Esophagus (tissue), 2 donors: ENCODE data around the gene PDXK. TPM values are rescaled to one million over a fixed set of nuclear protein-coding genes. Genes with fewer than 3 reads are reported as not detected.
A peak's percentile ranks its signal among the peaks of the same experiment; 100 is the strongest.

ENCODE experiments used
- H3K27ac ChIP-seq, 2 donors: one replicate each; pipeline ENCODE4 v1.5.1; 2013; ENCODE audit warnings: low read depth in 2 of 2, mild to moderate bottlenecking in 2 of 2, inconsistent platforms in 1 of 2, low read length in 1 of 2, moderate library complexity in 1 of 2
- H3K27me3 ChIP-seq, 2 donors: one replicate each; pipeline ENCODE4 v1.6.1; 2013; ENCODE audit warnings: low read length in 2 of 2, control low read depth in 1 of 2, mild to moderate bottlenecking in 1 of 2; ENCODE audit not compliant: insufficient read depth in 2 of 2, control insufficient read depth in 1 of 2
- H3K36me3 ChIP-seq, 2 donors: one replicate each; pipeline ENCODE4 v1.6.1; 2013; ENCODE audit warnings: low read length in 1 of 2; ENCODE audit not compliant: control insufficient read depth in 2 of 2, insufficient read depth in 2 of 2
- H3K4me1 ChIP-seq, 2 donors: one replicate each; pipeline ENCODE4 v1.6.1; 2013; ENCODE audit warnings: low read length in 1 of 2; ENCODE audit not compliant: control insufficient read depth in 2 of 2, insufficient read depth in 2 of 2
- H3K4me3 ChIP-seq, 2 donors: one replicate each; pipeline ENCODE4 v1.5.1; 2013; ENCODE audit warnings: low read length in 2 of 2, mild to moderate bottlenecking in 2 of 2, low read depth in 1 of 2, moderate library complexity in 1 of 2
- H3K9me3 ChIP-seq, 2 donors: one replicate each; pipeline ENCODE4 v1.6.1; 2013; ENCODE audit warnings: mild to moderate bottlenecking in 2 of 2, low read depth in 1 of 2, low read length in 1 of 2, moderate library complexity in 1 of 2; ENCODE audit not compliant: control insufficient read depth in 2 of 2, insufficient read depth in 1 of 2
- WGBS, 2 donors: extraction: QIAGEN DNeasy Blood & Tissue Kit; methylation state at CpG; one replicate each; pipeline ENCODE4 v1.1.7; 2013; 5-methylcytosine and 5-hydroxymethylcytosine counted together
- polyA plus RNA-seq, 2 donors: library from polyadenylated mRNA; stranded (reverse); fragments of 200-250 nt; gene quantifications; one replicate each; pipeline ENCODE4 v1.2.3, GENCODE V29; 2013
- donor health status: healthy with polysubstance abuse.
- donor health status: Bipolar disorder and iron deficiency.

Gene PDXK
- polyA plus RNA-seq, 2 donors = 54.7 to 73.4 TPM

DNA sequence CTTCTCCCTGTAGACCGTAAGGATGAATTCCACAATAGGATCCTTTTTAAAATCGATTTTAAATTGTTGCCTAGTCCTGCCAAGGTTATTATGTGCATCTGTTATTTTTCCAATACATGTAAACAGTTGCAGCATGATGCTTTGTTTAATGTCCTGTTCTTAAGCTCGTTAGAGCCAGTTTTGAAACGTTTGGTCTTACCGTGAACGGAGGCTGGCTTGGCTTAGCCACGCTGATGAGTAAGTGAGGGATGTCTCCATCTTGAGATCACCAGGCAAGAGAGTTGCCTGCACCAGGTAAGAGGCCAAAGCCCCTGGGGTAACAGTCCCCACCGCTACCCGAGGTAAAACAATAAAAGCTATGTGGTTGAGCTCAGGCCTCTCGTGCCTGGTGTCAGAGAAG is 39.9 kb downstream of the PDXK start:
- Histone ChIP-seq H3K36me3 (peaks cover 10 to 36% of the 10 kb centered on the region in 2 donors), H3K4me1 (peaks cover 0 to 19% of the 10 kb centered on the region in 2 donors), H3K4me3 (no peak overlapping the region), H3K9me3 (no peaks in the 10 kb centered on the region), H3K27me3 (no peaks in the 10 kb centered on the region), H3K27ac (peak overlapping the region in 1 of 2 donors; percentile 69)
- WGBS, 2 donors = 45 to 51% methylated on average over 10 of the region's 10 CpGs

DNA sequence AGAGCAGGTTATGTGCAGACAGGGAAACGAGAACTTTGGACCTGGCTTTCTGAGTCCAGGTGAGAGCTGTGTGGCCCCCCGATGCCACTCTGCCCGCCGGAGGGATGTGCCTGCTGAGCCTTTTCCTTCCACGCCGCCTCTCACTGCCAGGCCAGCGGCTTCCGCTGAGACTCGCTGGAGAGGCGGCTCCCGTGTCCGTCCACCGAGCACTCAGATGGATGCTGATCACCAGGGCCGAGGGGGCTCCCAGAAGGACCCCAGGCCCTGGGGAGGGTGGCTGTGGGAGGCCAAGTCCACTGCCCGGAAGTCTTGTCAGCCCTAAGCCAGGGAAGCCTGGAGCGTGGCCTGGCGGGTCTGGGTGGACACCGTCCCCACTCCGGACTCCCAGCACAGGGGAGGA is 40.7 kb downstream of the PDXK start:
- Histone ChIP-seq H3K9me3 (no peaks in the 10 kb centered on the region), H3K4me1 (peaks cover 0 to 26% of the 10 kb centered on the region in 2 donors), H3K27me3 (no peaks in the 10 kb centered on the region), H3K27ac (no peak overlapping the region), H3K36me3 (peaks cover 10 to 33% of the 10 kb centered on the region in 2 donors), H3K4me3 (no peak overlapping the region)
- WGBS, 2 donors = 94 to 97% methylated on average over 19 of the region's 19 CpGs

DNA sequence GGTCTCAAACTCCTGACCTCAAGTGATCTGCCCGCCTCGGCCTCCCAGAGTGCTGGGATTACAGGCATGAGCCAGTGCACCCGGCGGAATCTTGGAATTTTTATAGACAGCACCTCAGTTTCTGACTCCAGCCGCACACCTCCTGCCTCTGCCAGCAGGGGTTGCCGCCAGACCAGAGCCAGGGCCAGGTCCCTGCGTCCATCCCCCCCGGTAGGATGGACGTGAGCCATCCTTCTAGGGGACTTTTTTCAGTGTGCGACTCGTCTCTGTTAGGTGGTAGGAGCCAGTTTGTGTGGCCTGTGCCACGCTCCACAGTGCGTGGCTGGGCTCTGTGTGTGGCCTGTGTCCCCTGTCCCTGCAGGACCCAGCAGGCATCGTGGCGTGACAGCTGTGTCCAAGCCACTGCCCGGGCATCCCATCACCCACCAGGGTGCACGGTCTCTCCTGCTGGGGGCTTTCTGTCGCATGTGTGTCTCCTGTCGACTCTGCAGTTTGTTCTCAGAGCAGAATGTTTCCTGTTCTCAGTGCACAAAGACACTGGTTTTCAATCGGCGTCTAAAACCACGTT is 41.5 kb downstream of the PDXK start:
- Histone ChIP-seq H3K27ac (no peak overlapping the region), H3K36me3 (peaks cover 10 to 30% of the 10 kb centered on the region in 2 donors), H3K27me3 (no peaks in the 10 kb centered on the region), H3K4me1 (peaks cover 0 to 27% of the 10 kb centered on the region in 2 donors), H3K4me3 (no peak overlapping the region), H3K9me3 (no peaks in the 10 kb centered on the region)
- WGBS, 2 donors = 90 to 93% methylated on average over 22 of the region's 22 CpGs

DNA sequence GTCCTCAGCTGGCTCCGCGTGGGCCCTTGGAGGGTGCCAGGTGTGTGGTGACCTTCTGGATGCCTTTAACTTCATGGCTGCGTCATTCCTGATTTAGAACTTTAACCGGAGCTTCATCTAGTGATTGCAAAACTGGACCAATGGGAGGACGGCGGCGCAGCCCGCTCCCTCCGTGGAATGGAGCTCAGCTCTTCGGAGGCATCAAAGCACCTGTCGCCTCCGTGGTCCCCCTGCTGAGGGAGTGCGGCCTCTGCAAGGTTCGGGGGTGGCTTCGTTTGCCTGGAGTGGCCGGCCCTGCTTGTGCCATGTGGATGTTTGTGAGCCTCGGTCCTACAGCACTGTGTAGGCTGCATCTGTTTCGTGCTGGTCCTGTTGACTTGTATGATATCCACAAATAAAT is 43.0 kb downstream of the PDXK start:
- Histone ChIP-seq H3K4me1 (peaks cover 0 to 27% of the 10 kb centered on the region in 2 donors), H3K36me3 (peaks cover 6 to 16% of the 10 kb centered on the region in 2 donors), H3K4me3 (no peak overlapping the region), H3K27me3 (no peaks in the 10 kb centered on the region), H3K27ac (peak overlapping the region; percentile 1 to 70), H3K9me3 (no peaks in the 10 kb centered on the region)
- 92 to 93% methylated on average over 18 of the region's 18 CpGs for WGBS, 2 donors

DNA sequence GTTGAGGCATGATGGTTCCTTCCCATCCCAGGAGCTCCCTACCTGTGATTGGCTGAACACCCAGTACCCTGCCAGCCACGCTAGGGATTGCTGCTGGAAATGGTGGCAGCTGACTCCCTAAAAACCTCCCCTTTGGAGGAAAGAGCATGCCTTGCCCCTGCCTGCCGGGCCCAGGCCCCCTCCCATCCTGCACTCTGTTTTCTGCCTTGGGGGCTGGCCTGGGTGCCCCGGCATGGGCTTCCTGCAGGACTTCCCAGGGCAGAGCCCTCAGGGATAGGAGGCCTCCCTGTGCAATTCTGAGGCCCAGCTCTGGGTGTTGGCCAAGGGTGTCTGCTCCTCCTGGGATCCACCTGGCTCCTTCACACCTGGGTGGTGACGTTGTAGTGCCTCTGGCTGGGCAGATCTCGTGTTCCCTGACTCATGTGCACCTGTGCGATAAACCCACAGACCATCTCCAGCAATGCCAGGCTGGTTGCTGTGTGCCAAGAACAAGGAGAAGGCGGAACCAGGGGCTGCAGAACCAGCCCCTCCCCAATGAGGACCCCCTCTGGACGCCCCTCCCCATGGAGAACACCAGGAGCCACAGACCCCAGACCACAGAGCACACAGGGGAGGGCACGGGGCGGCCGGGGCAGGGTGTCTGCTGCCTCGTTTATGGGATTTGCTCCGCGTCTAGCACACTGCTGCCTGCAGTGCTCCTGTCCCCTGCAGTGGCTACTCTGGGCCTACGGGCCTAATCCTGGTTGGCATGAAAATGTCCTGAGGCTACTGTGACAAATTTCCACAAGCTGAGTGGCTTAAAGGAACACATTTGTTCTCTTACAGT is 43.6 kb downstream of the PDXK start:
- WGBS, 2 donors = 69 to 76% methylated on average over 15 of the region's 15 CpGs
- Histone ChIP-seq H3K27ac (peak overlapping the region; percentile 26 to 70), H3K36me3 (peaks cover 0 to 14% of the 10 kb centered on the region in 2 donors), H3K4me1 (peaks cover 0 to 31% of the 10 kb centered on the region in 2 donors), H3K27me3 (no peaks in the 10 kb centered on the region), H3K4me3 (no peak overlapping the region), H3K9me3 (no peaks in the 10 kb centered on the region)

DNA sequence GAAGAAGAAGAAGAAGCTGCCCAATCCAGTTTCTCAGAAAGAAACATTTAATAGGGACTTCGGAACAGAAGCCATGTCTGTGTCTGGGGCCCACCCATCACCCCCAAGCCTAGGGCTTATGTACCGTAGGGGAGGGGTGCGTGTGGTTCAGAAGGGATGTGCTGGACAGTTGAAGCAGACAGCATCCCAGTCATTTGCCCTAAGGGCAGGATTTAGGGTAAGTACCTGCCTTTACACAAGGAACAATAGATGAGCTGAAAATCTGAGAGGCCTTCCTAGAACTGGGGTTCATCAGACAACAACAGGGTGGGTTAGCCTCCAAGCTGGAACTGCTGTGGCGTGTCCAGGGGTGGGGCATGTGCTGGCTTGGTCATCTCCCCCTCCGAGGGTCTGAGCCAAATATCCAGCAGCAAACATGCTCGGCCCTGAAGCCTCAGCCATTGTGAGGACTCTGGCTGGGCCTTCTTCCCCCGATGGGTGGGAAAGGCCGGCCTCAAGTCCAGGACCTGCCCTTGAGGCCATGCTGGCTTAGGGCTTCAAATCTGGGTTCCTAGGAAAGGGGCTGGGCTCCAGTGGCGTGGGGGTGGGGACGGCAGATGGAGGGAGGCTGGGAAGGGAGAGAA is 45.1 kb downstream of the PDXK start:
- Histone ChIP-seq H3K27me3 (no peaks in the 10 kb centered on the region), H3K27ac (peak overlapping the region; percentile 66 to 68), H3K4me1 (peaks cover 3 to 37% of the 10 kb centered on the region in 2 donors), H3K4me3 (no peak overlapping the region), H3K36me3 (peaks cover 0 to 11% of the 10 kb centered on the region in 2 donors), H3K9me3 (no peaks in the 10 kb centered on the region)
- 59 to 67% methylated on average over 9 to 10 of the region's 10 CpGs for WGBS, 2 donors

DNA sequence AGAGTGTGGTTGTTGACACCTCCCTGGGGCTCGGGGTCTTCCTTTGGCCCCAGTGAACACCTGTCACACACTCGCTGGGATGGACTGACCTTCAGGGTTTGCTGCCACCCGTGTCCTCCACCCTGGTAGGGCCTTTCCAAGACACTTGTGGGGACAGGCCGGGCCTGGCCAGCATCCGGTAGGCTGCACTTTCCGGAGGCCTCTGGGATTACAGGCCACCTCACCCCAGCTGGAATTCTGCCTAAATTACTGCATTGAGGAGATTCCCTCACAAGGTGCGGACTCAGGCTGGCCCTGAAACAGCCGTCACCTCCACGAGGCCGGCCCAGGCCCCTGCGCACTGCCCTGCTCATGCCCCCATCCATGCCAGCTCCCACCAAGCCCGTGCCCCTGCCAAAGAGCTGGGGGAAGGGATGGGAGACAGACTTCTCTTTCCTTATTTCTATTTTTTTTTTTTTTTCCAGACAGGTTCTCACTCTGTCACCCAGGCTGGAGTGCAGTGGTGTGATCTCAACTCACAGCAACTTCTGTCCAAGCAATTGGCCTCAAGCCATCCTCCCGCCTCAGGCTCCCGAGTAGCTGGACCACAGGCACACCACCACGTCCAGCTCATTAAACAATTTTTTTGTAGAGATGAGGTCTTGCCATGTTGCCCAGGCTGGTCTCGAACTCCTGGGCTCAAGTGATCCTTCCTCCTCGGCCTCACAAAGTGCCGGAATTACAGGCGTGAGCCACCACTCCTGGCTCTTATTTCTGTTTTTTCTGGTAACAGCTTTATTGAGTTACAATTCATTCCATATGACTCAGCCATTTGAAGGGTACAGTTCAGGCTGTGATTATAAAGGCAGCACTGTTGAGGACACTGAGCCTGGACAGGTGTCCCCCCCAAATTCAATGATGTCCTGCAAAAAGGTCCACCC is 45.9 kb downstream of the PDXK start:
- Histone ChIP-seq H3K4me1 (peaks cover 3 to 35% of the 10 kb centered on the region in 2 donors), H3K9me3 (no peaks in the 10 kb centered on the region), H3K27ac (peak overlapping the region; percentile 66 to 68), H3K4me3 (no peak overlapping the region), H3K27me3 (no peaks in the 10 kb centered on the region), H3K36me3 (peaks cover 0 to 5% of the 10 kb centered on the region in 2 donors)
- WGBS, 2 donors = 63 to 73% methylated on average over 19 of the region's 19 CpGs

DNA sequence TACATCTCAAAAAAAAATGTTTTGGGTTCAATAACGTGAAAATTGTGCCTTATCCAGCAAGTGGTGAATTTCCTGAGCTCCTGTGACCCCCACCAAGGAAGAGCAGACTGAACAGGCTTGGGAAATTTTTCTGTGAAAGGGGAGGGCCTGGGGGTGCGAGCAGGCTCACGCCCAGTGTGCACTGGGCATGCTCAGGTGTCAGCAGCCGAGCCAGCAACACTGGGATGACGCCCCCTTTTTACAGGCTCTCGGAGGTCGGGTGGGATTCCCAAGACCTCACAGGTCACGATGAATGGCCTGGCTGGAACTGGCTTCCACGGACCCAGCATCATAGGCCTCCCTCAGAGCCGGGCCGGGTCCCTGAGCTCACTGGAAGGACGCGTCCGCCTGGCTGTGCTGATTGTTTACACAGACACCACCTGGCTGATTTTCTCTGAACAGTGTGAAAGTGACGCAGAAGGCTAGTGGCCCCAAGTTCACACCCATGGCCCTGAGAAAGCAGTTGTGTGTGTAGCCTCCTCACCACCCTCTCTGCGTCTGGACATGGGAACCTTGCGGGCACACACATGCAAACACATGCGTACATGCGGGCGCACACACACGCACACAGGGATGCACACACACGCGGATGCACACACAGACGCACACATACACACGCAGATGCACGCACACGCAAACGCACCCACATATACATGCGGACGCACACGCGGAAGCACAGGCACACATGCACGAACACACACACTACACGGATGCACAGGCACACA is 48.0 kb downstream of the PDXK start:
- Histone ChIP-seq H3K27ac (peak overlapping the region in 1 of 2 donors; percentile 89), H3K36me3 (no peaks in the 10 kb centered on the region), H3K4me3 (no peak overlapping the region), H3K9me3 (no peaks in the 10 kb centered on the region), H3K27me3 (no peaks in the 10 kb centered on the region), H3K4me1 (peaks cover 3 to 39% of the 10 kb centered on the region in 2 donors)
- WGBS, 2 donors = 73 to 79% methylated on average over 32 to 34 of the region's 34 CpGs
